B cell (primary cell): Measurements from ENCODE around the gene HCST. TPM values are rescaled to one million over a fixed set of nuclear protein-coding genes. Genes with fewer than 3 reads are reported as not detected.
A peak's percentile ranks its signal among the peaks of the same experiment; 100 is the strongest.

Source experiments
- ATAC-seq: fragments of 200-7000 bp; cut with Tn5 transposase; one replicate; pipeline ENCODE4 v1.10.0; 2021; ENCODE audit warnings: low read depth, mild to moderate bottlenecking, moderate number of reproducible peaks, moderate library complexity
- CTCF ChIA-PET: fragments of 350-600 bp; sonication (Branson Sonifier 250); formaldehyde crosslinking; loops from one replicate; lab custom pipeline; 2021; ENCODE audit warnings: antibody characterized with exemption, inconsistent platforms; lab: Charles Lee
- POLR2A ChIA-PET: fragments of 350-600 bp; sonication (Branson Sonifier 250); formaldehyde crosslinking; loops from one replicate; lab custom pipeline; 2021; ENCODE audit warnings: antibody characterized with exemption; lab: Charles Lee
- DNase-seq: peaks from one replicate; pipeline ENCODE4 v3.0.0; 2013
- H2AFZ ChIP-seq: 2 replicates; pipeline ENCODE4 v1.6.1; 2012; ENCODE audit warnings: mild to moderate bottlenecking, low read depth, low read length; ENCODE audit not compliant: insufficient read depth, poor library complexity, severe bottlenecking
- H3K27ac ChIP-seq, 2 donors: 1 replicate in 1 of 2; 2 replicates in 1 of 2; pipeline ENCODE4 v1.5.1; 2012 to 2013; ENCODE audit warnings: low read length in 2 of 2, mild to moderate bottlenecking in 2 of 2, moderate library complexity in 1 of 2
- H3K27me3 ChIP-seq, 4 experiments: fragments of 200-600 bp in 1 of 4; sonication (generic) in 1 of 4; replicated peaks in 1 of 4; 1 replicate in 2 of 4; 2 replicates in 2 of 4; pipeline versions ENCODE4 v1.6.1 to v1.7.0; 2013 to 2016; ENCODE audit warnings: low read length in 3 of 4, mild to moderate bottlenecking in 2 of 4, mixed read lengths in 1 of 4, moderate library complexity in 1 of 4; ENCODE audit not compliant: insufficient read depth in 4 of 4, control insufficient read depth in 3 of 4; ENCODE audit errors: control extremely low read depth in 1 of 4
- H3K36me3 ChIP-seq, 2 experiments: replicated peaks in 1 of 2; 1 replicate in 1 of 2; 2 replicates in 1 of 2; pipeline versions ENCODE4 v1.6.1 to v1.7.1; 2013; ENCODE audit warnings: low read length in 1 of 2; ENCODE audit not compliant: insufficient read depth in 2 of 2, control insufficient read depth in 1 of 2; ENCODE audit errors: control extremely low read depth in 1 of 2, extremely low read depth in 1 of 2
- H3K4me1 ChIP-seq, 2 donors: fragments of 200-600 bp in 1 of 2; sonication (generic) in 1 of 2; 1 replicate in 1 of 2; 2 replicates in 1 of 2; pipeline versions ENCODE4 v1.5.1 to v1.6.1; 2013 to 2017; ENCODE audit warnings: low read length in 2 of 2; ENCODE audit not compliant: control insufficient read depth in 2 of 2, insufficient read depth in 2 of 2
- H3K4me2 ChIP-seq: replicated peaks from 2 replicates; pipeline ENCODE3; 2012; ENCODE audit warnings: mild to moderate bottlenecking, low read depth, low read length; ENCODE audit not compliant: poor library complexity, severe bottlenecking
- H3K4me3 ChIP-seq, 5 experiments: fragments of 200-600 bp in 1 of 5; sonication (generic) in 1 of 5; 1 replicate in 3 of 5; 2 replicates in 2 of 5; pipeline versions ENCODE4 v1.5.1 to v1.7.0; 2011 to 2016; ENCODE audit warnings: low read length in 4 of 5, mild to moderate bottlenecking in 4 of 5, low read depth in 2 of 5, control low read depth in 1 of 5, moderate library complexity in 1 of 5; ENCODE audit not compliant: insufficient read depth in 1 of 5; ENCODE audit errors: control extremely low read depth in 1 of 5, extremely low read depth in 1 of 5
- H3K79me2 ChIP-seq: fragments of 200-600 bp; sonication (generic); one replicate; pipeline ENCODE4 v1.6.0; 2016; ENCODE audit warnings: low read length; ENCODE audit not compliant: control insufficient read depth, insufficient read depth
- H3K9ac ChIP-seq: fragments of 200-600 bp; sonication (generic); 2 replicates; pipeline ENCODE4 v1.6.1; 2017; ENCODE audit warnings: mild to moderate bottlenecking, low read length, moderate library complexity
- H3K9me3 ChIP-seq, 3 donors: one replicate each; pipeline versions ENCODE4 v1.6.1 to v1.7.1; 2013; ENCODE audit warnings: low read length in 2 of 3; ENCODE audit not compliant: control insufficient read depth in 2 of 3, insufficient read depth in 1 of 3; ENCODE audit errors: control extremely low read depth in 1 of 3
- H4K20me1 ChIP-seq: 2 replicates; pipeline ENCODE4 v1.6.0; 2012; ENCODE audit warnings: mild to moderate bottlenecking, low read length; ENCODE audit not compliant: insufficient read depth, control insufficient read depth, poor library complexity, severe bottlenecking
- H3K27ac Mint-ChIP-seq: one replicate; pipeline ENCODE4 v1.8.0; 2021; ENCODE audit warnings: mixed read lengths
- H3K27me3 Mint-ChIP-seq: one replicate; pipeline ENCODE4 v1.8.0; 2021; ENCODE audit warnings: mixed read lengths
- H3K4me1 Mint-ChIP-seq: one replicate; pipeline ENCODE4 v1.8.0; 2021; ENCODE audit warnings: mixed read lengths
- H3K4me3 Mint-ChIP-seq: one replicate; pipeline ENCODE4 v1.8.0; 2021; ENCODE audit warnings: mixed read lengths
- H3K9me3 Mint-ChIP-seq: one replicate; pipeline ENCODE4 v1.8.0; 2022; ENCODE audit warnings: mixed read lengths; ENCODE audit not compliant: insufficient read depth
- CTCF ChIP-seq: fragments of 200-600 bp; IDR thresholded peaks from one replicate; pipeline ENCODE4 v1.8.0; 2022; ENCODE audit warnings: antibody characterized with exemption, mild to moderate bottlenecking
- EZH2 ChIP-seq: IDR thresholded peaks from 2 replicates; pipeline ENCODE4 v1.6.1; 2012; ENCODE audit warnings: borderline replicate concordance, low read depth, mild to moderate bottlenecking, moderate library complexity, low read length; ENCODE audit not compliant: insufficient read depth, poor library complexity, severe bottlenecking
- WGBS: methylation state at CpG from one replicate; pipeline ENCODE4 v1.1.5; 2013; ENCODE audit warnings: missing lambda C conversion rate; ENCODE audit not compliant: insufficient coverage; 5-methylcytosine and 5-hydroxymethylcytosine counted together
- intact Hi-C: fragments of 100-400 bp; cut with micrococcal nuclease; formaldehyde crosslinking; loops from one replicate; pipeline ENCODE4 v1.10.0; 2022
- polyA plus RNA-seq: library from polyadenylated mRNA; depleted of rRNA; stranded (reverse); fragments of >200 nt; gene quantifications from 2 replicates; pipeline ENCODE4 v1.2.3, GENCODE V29; 2012
- total RNA-seq, 2 donors: library from RNA; stranded (reverse); fragments of 120-200 nt in 1 of 2; gene quantifications; 1 replicate in 1 of 2; 2 replicates in 1 of 2; pipeline versions ENCODE4 v1.2.3 to v1.2.4, GENCODE V29; 2013 to 2022

The HCST gene
- total and polyA plus RNA-seq, 2 donors (not counting 1 experiment from before 2014, with no cell fraction given) = 4.8 to 40.6 TPM

- ChIA-PET CTCF (interaction anchor here (0.6 to 1.4 kb wide), 3 partner anchors 21 to 158 kb away, joined by 3 read pairs; partner anchors contain the start of genes PSENEN and U2AF1L4), POLR2A (interaction anchor here (0.6 to 1.4 kb wide), 3 partner anchors 28 to 686 kb away, joined by 3 to 5 read pairs (median 4); no protein-coding TSS in a partner anchor)
- 62% methylated on average over 10 of the region's 10 CpGs for WGBS
- peak overlapping the region; percentile 100 for H3K27ac ChIP-seq
- H3K4me3 ChIP-seq = peak overlapping the region; percentile 39 to 55 (median 43)
- H2AFZ ChIP-seq = no peak overlapping the region
- ATAC-seq (no peak), DNase-seq (peak; percentile 25)
- peaks cover 15% of the 10 kb centered on the region for H4K20me1 ChIP-seq
- peaks cover 0 to 3% (median 0%) of the 10 kb centered on the region in 3 donors for H3K9me3 ChIP-seq
- peaks cover 52 to 62% of the 10 kb centered on the region in 2 donors for H3K4me1 ChIP-seq
- H3K27ac Mint-ChIP-seq = peak overlapping the region; percentile 99
- H3K4me2 ChIP-seq = peak overlapping the region; percentile 79
- H3K27me3 Mint-ChIP-seq = no peaks in the 10 kb centered on the region
- intact Hi-C loops = loop anchor here (2.0 to 10.0 kb wide), 2 partner anchors 158 to 188 kb away; partner anchors contain the start of genes KMT2B, PSENEN and U2AF1L4
- H3K79me2 ChIP-seq = peaks cover 16% of the 10 kb centered on the region
- H3K9me3 Mint-ChIP-seq = no peaks in the 10 kb centered on the region
- peak overlapping the region; percentile 50 for H3K9ac ChIP-seq
- peaks cover 67% of the 10 kb centered on the region for H3K4me1 Mint-ChIP-seq
- no peak for TF ChIP-seq CTCF
- no peak for TF ChIP-seq EZH2
- peaks cover 2 to 10% of the 10 kb centered on the region in 2 experiments for H3K36me3 ChIP-seq
- peak overlapping the region; percentile 86 for H3K4me3 Mint-ChIP-seq
- H3K27me3 ChIP-seq = no peaks in the 10 kb centered on the region
Observed at GRCh38 chr19:35902870-35903475, 644 bp downstream of the HCST start.
